PFSK-1 (cell line): ENCODE results near the gene APBA2.

ENCODE experiments used
- FOXP2 ChIP-seq: optimal IDR thresholded peaks from 2 replicates; pipeline ENCODE3; 2011; ENCODE audit warnings: borderline replicate concordance, control low read depth, inconsistent platforms; ENCODE audit not compliant: insufficient read depth; ENCODE audit errors: extremely low read length, extremely low read depth
- POLR2AphosphoS5 ChIP-seq: IDR thresholded peaks from 2 replicates; pipeline ENCODE4 v1.6.1; 2012; ENCODE audit warnings: low read depth, mild to moderate bottlenecking, control low read depth, low read length, moderate library complexity
- SIN3A ChIP-seq: IDR thresholded peaks from 2 replicates; pipeline ENCODE4 v1.6.1; 2012; ENCODE audit warnings: mild to moderate bottlenecking, low read length, moderate library complexity, borderline replicate concordance; ENCODE audit not compliant: insufficient read depth
- TAF1 ChIP-seq: IDR thresholded peaks from 2 replicates; pipeline ENCODE4 v1.6.1; 2012; ENCODE audit warnings: low read length, control low read depth, borderline replicate concordance; ENCODE audit not compliant: insufficient read depth
- TF ChIP-seq, protein P1 (sequence below), 2 experiments: IDR thresholded peaks; 2 replicates each; pipeline versions ENCODE4 v1.6.1 to v1.8.0; 2011 to 2012; ENCODE audit warnings: low read depth in 2 of 2, low read length in 2 of 2, control low read depth in 1 of 2, inconsistent platforms in 1 of 2, mild to moderate bottlenecking in 1 of 2, moderate library complexity in 1 of 2; ENCODE audit not compliant: insufficient read depth in 1 of 2

APBA2 gene

DNA sequence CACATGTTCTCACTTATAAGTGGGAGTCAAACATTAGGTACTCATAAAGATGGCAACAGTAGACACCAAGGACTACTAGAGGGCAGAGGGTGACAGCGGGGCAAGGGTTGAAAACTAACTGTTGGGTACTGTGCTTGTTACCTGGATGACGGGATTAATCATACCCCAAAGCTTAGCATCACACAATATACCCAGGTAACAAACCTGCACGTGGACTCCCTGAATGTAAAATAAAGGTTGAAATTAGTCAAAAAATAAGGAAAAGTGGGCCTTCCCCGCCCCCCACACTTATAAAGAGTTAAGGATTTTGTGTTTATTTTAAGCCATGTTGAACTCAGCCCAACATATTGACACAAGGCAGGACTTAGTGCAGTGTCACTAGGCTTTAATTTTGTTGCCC is 96.1 kb downstream of the APBA2 start:
- TF ChIP-seq SIN3A (no peak), TAF1 (no peak), FOXP2 (no peak), POLR2AphosphoS5 (no peak)
- TF ChIP-seq, protein P1, sequence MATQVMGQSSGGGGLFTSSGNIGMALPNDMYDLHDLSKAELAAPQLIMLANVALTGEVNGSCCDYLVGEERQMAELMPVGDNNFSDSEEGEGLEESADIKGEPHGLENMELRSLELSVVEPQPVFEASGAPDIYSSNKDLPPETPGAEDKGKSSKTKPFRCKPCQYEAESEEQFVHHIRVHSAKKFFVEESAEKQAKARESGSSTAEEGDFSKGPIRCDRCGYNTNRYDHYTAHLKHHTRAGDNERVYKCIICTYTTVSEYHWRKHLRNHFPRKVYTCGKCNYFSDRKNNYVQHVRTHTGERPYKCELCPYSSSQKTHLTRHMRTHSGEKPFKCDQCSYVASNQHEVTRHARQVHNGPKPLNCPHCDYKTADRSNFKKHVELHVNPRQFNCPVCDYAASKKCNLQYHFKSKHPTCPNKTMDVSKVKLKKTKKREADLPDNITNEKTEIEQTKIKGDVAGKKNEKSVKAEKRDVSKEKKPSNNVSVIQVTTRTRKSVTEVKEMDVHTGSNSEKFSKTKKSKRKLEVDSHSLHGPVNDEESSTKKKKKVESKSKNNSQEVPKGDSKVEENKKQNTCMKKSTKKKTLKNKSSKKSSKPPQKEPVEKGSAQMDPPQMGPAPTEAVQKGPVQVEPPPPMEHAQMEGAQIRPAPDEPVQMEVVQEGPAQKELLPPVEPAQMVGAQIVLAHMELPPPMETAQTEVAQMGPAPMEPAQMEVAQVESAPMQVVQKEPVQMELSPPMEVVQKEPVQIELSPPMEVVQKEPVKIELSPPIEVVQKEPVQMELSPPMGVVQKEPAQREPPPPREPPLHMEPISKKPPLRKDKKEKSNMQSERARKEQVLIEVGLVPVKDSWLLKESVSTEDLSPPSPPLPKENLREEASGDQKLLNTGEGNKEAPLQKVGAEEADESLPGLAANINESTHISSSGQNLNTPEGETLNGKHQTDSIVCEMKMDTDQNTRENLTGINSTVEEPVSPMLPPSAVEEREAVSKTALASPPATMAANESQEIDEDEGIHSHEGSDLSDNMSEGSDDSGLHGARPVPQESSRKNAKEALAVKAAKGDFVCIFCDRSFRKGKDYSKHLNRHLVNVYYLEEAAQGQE (IDR thresholded peaks at IDR 0.05; ENCODE audit: insufficient read depth in 1 of 2, low read depth in 2 of 2, low read length in 2 of 2) = no peak

DNA sequence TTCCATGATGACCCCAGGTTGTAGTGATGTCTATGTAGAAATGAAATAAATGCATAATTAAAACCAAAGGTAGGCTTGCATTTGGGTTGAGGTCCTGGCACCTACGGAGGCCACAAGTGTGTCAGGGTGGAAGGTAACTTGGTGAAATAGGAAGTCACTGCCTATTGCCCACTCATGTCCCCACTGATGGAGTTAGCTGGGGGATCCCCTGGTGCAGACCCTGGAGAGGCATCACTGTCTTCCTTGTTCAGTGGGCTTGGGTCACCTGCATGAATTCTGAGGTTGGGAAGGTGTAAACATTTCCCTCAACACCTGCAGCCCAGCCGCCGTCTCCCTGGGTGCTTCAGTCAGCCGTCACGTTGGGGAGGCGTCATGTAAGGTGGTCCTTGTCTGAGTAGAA is 97.1 kb downstream of the APBA2 start:
- TF ChIP-seq, protein P1 (IDR thresholded peaks at IDR 0.05; ENCODE audit: insufficient read depth in 1 of 2, low read depth in 2 of 2, low read length in 2 of 2) = no peak
- TF ChIP-seq TAF1 = no peak

DNA sequence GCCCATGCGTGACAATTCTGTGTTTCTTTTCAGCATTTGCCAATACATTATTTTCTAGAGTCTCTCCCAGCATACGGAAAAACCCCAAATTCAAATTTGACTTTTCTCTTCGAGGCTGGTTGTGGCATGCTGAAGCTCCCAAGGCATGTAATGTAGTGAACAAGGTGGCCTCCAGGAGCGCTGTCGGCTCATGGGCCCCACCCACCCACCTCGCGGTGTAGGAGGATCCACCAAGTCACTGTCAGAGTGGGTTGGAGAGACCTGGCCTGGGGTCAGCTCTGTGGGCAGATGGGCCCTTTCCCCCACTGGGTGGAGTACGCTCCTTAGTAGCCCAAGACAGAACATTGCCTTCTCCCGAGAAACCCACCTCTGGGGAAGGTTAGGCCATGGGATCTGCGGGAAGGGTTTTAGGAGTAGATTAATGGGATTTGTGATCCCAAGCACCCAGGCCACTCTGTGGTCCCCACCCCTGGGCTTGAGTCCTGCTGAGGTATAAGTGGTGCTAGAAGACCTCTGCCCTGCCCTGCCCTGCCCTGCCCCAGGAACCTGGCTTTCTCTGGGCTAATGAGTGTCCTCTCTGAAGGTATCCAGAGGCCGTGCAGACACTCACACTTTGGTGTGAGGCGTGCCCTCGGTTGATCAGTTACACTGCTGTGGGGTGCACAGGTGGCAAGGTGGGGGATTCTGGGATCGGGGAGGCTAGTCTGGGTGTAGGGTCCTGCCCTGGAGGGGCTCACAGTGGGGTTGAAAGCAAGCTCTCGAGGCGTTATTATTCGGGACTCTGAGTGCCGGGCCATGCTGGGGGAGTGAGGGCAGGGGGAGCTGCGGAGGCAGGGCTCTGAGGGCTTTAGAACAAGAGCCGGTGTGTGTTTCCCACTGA is 97.9 kb downstream of the APBA2 start:
- TF ChIP-seq FOXP2 = no peak
- no peak for TF ChIP-seq POLR2AphosphoS5
- TF ChIP-seq TAF1 = no peak
- TF ChIP-seq, protein P1 (IDR thresholded peaks at IDR 0.05; ENCODE audit: insufficient read depth in 1 of 2, low read depth in 2 of 2, low read length in 2 of 2) = no peak
- TF ChIP-seq SIN3A = no peak

DNA sequence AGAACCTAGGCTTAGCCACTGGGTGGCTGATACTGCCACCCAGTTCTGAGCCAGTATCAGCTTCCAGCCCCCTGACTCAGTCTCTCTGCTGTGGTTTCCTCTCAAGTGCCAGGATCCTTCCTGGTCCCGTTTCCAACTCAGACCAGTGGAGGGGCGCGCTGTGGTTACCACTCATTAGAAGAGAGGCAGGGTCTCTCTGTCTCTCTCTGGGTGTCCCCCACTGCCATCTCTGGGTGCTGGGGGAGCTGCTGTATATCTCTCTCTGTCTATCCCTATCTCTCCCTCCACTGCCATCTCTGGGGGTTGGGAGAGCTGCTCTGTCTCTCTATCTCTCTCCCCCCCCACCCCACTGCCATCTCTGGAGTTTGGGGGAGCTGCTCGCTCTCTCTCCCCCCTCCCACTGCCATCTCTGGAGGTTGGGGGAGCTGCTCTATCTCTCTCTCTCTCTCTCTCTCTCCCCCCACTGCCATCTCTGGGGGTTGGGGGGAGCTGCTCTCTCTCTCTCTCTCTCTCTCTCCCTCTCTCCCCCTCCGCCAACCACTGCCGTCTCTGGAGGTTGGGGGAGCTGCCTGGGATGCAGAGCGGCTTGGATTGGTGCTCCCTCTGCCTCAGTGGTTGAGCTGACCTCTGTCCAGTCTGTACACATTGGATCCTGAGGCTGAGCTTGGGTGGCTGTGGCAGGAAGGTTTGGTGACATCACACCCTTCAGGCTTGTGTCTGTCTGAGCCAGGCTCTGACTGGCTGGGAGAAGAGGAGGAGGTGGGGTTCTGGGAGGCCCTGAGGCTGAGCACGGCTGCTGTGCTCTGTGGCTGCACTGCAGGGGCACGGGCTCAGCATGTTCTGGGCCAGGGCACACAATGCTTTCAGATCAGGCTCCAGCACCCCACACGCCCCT is 98.9 kb downstream of the APBA2 start:
- TF ChIP-seq FOXP2 = no peak
- TF ChIP-seq, protein P1 (IDR thresholded peaks at IDR 0.05; ENCODE audit: insufficient read depth in 1 of 2, low read depth in 2 of 2, low read length in 2 of 2) = no peak
- TF ChIP-seq POLR2AphosphoS5 = no peak
- TF ChIP-seq TAF1 = no peak
- TF ChIP-seq SIN3A = no peak
